Keratinocyte (primary cell): ENCODE measurements around the gene PRSS12.

Experiments used
- EZH2 ChIP-seq: IDR thresholded peaks from one replicate; pipeline ENCODE4 v1.6.1; 2012; ENCODE audit warnings: inconsistent platforms, mild to moderate bottlenecking, low read length, moderate library complexity
- TF ChIP-seq, protein P1 (sequence below), 3 experiments: IDR thresholded peaks in 1 of 3; conservative IDR thresholded peaks in 1 of 3; optimal IDR thresholded peaks in 1 of 3; 2 replicates in 2 of 3; 3 replicates in 1 of 3; pipeline versions ENCODE3 to v1.5.1; 2011; ENCODE audit warnings: low read length in 3 of 3, mild to moderate bottlenecking in 3 of 3, moderate library complexity in 2 of 3, control low read depth in 1 of 3, inconsistent platforms in 1 of 3; ENCODE audit not compliant: insufficient read depth in 2 of 3; ENCODE audit errors: extremely low read depth in 1 of 3

- TF ChIP-seq, protein P1, sequence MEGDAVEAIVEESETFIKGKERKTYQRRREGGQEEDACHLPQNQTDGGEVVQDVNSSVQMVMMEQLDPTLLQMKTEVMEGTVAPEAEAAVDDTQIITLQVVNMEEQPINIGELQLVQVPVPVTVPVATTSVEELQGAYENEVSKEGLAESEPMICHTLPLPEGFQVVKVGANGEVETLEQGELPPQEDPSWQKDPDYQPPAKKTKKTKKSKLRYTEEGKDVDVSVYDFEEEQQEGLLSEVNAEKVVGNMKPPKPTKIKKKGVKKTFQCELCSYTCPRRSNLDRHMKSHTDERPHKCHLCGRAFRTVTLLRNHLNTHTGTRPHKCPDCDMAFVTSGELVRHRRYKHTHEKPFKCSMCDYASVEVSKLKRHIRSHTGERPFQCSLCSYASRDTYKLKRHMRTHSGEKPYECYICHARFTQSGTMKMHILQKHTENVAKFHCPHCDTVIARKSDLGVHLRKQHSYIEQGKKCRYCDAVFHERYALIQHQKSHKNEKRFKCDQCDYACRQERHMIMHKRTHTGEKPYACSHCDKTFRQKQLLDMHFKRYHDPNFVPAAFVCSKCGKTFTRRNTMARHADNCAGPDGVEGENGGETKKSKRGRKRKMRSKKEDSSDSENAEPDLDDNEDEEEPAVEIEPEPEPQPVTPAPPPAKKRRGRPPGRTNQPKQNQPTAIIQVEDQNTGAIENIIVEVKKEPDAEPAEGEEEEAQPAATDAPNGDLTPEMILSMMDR (optimal IDR thresholded peaks at IDR 0.05 in 1 of 3, IDR thresholded peaks at IDR 0.05 in 1 of 3, conservative IDR thresholded peaks at IDR 0.05 in 1 of 3; ENCODE audit: extremely low read depth in 1 of 3, insufficient read depth in 2 of 3, low read length in 3 of 3) = no peak
- TF ChIP-seq EZH2 = no peak
Measured at GRCh38 chr4:118335324-118335723, 17.5 kb downstream of the PRSS12 start.
